IMR-90 (cell line): ENCODE results near the gene RNF32. TPM values are rescaled to one million over a fixed set of nuclear protein-coding genes. Genes with fewer than 3 reads are reported as not detected.

ENCODE experiments used
- ATAC-seq: fragments of 200-7000 bp; cut with Tn5 transposase; 2 replicates; pipeline ENCODE4 v1.9.1; 2020; ENCODE audit warnings: low read depth, mild to moderate bottlenecking, moderate library complexity
- BruUV-seq: library from RNA; stranded (reverse); fragments of 400-500 nt; replicated peaks from 2 replicates; lab custom pipeline; 2021; lab: Mats Ljungman, UMichigan
- CTCF ChIA-PET: fragments of 300-600 bp; formaldehyde crosslinking; extraction: SDS; loops from one replicate; lab custom pipeline; 2021; ENCODE audit warnings: antibody characterized with exemption; lab: Yijun Ruan, JAX
- POLR2A ChIA-PET: fragments of 300-600 bp; sonication (Branson Sonifier 250); formaldehyde crosslinking; loops from one replicate; lab custom pipeline; 2022; ENCODE audit warnings: antibody characterized with exemption; ENCODE audit not compliant: unreplicated experiment; lab: Charles Lee
- DNase-seq: peaks from one replicate; pipeline ENCODE4 v3.0.0; 2013
- H2AFZ ChIP-seq: replicated peaks from 2 replicates; pipeline ENCODE3; 2013; ENCODE audit warnings: low read length, mild to moderate bottlenecking; ENCODE audit not compliant: poor library complexity
- H2AK5ac ChIP-seq: 2 replicates; pipeline ENCODE4 v1.6.1; 2013; ENCODE audit warnings: low read depth, low read length, inconsistent platforms
- H2AK9ac ChIP-seq: replicated peaks from 2 replicates; pipeline ENCODE3; 2013; ENCODE audit warnings: mild to moderate bottlenecking, low read depth, low read length, moderate library complexity; ENCODE audit not compliant: poor library complexity
- H2BK120ac ChIP-seq: 2 replicates; pipeline ENCODE4 v1.6.1; 2013; ENCODE audit warnings: low read depth, low read length, inconsistent platforms
- H2BK15ac ChIP-seq: 3 replicates; pipeline ENCODE4 v1.6.1; 2013; ENCODE audit warnings: low read depth, low read length, inconsistent platforms
- H2BK20ac ChIP-seq: 2 replicates; pipeline ENCODE4 v1.6.1; 2013; ENCODE audit warnings: low read depth, mild to moderate bottlenecking, inconsistent platforms, low read length, moderate library complexity
- H2BK5ac ChIP-seq: 2 replicates; pipeline ENCODE4 v1.6.1; 2013; ENCODE audit warnings: mild to moderate bottlenecking, low read depth, low read length, inconsistent platforms; ENCODE audit not compliant: poor library complexity, severe bottlenecking
- H3K14ac ChIP-seq: replicated peaks from 2 replicates; pipeline ENCODE4 v1.6.1; 2013; ENCODE audit warnings: low read depth, low read length, inconsistent platforms
- H3K18ac ChIP-seq: 2 replicates; pipeline ENCODE4 v1.6.1; 2013; ENCODE audit warnings: low read depth, low read length, control low read depth
- H3K23ac ChIP-seq: 2 replicates; pipeline ENCODE4 v1.6.1; 2013; ENCODE audit warnings: low read depth, low read length, inconsistent platforms
- H3K27ac ChIP-seq: 2 replicates; pipeline ENCODE4 v1.5.1; 2013; ENCODE audit warnings: mild to moderate bottlenecking, control low read depth, low read length; ENCODE audit not compliant: insufficient read depth
- H3K27me3 ChIP-seq: 2 replicates; pipeline ENCODE4 v1.6.1; 2013; ENCODE audit warnings: low read length; ENCODE audit not compliant: control insufficient read depth, insufficient read depth
- H3K36me3 ChIP-seq: 2 replicates; pipeline ENCODE4 v1.6.1; 2013; ENCODE audit warnings: low read length, mixed read lengths; ENCODE audit not compliant: control insufficient read depth, insufficient read depth
- H3K4ac ChIP-seq: 2 replicates; pipeline ENCODE4 v1.6.1; 2013; ENCODE audit warnings: low read depth, low read length, inconsistent platforms
- H3K4me1 ChIP-seq: 2 replicates; pipeline ENCODE4 v1.6.1; 2013; ENCODE audit warnings: low read length, mixed read lengths; ENCODE audit not compliant: control insufficient read depth, insufficient read depth
- H3K4me2 ChIP-seq: 2 replicates; pipeline ENCODE4 v1.6.1; 2013; ENCODE audit warnings: low read depth, mild to moderate bottlenecking, control low read depth, low read length, moderate library complexity
- H3K4me3 ChIP-seq: 2 replicates; pipeline ENCODE4 v1.5.1; 2013; ENCODE audit warnings: low read depth, mild to moderate bottlenecking, control low read depth, low read length, moderate library complexity; ENCODE audit not compliant: insufficient read depth
- H3K56ac ChIP-seq: 2 replicates; pipeline ENCODE4 v1.6.1; 2013; ENCODE audit warnings: low read length, inconsistent platforms; ENCODE audit not compliant: insufficient read depth; ENCODE audit errors: extremely low read depth
- H3K79me1 ChIP-seq, 2 experiments: 2 replicates each; pipeline ENCODE4 v1.6.1; 2013; ENCODE audit warnings: low read length in 2 of 2, inconsistent platforms in 1 of 2, low read depth in 1 of 2
- H3K9ac ChIP-seq: 2 replicates; pipeline ENCODE4 v1.6.1; 2013; ENCODE audit warnings: low read depth, low read length, control low read depth
- H3K9me1 ChIP-seq: 2 replicates; pipeline ENCODE4 v1.6.1; 2013; ENCODE audit warnings: low read length, inconsistent platforms; ENCODE audit not compliant: insufficient read depth
- H3K9me3 ChIP-seq: 2 replicates; pipeline ENCODE4 v1.6.1; 2013; ENCODE audit warnings: low read length; ENCODE audit not compliant: control insufficient read depth, insufficient read depth
- H4K20me1 ChIP-seq: 2 replicates; pipeline ENCODE4 v1.6.1; 2013; ENCODE audit warnings: low read length, inconsistent platforms; ENCODE audit not compliant: insufficient read depth
- H4K5ac ChIP-seq: 2 replicates; pipeline ENCODE4 v1.6.1; 2013; ENCODE audit warnings: mild to moderate bottlenecking, low read depth, low read length, control low read depth
- H4K8ac ChIP-seq, 2 experiments: 2 replicates each; pipeline ENCODE4 v1.6.1; 2013; ENCODE audit warnings: low read depth in 2 of 2, low read length in 2 of 2, control low read depth in 1 of 2, inconsistent platforms in 1 of 2
- H4K91ac ChIP-seq: 2 replicates; pipeline ENCODE4 v1.6.1; 2013; ENCODE audit warnings: low read depth, low read length, inconsistent platforms; ENCODE audit not compliant: insufficient read depth
- BHLHE40 ChIP-seq: fragments of 150-350 bp; IDR thresholded peaks from 2 replicates; pipeline ENCODE4 v1.6.1; 2016; ENCODE audit warnings: mild to moderate bottlenecking, low read depth, low read length
- CEBPB ChIP-seq: IDR thresholded peaks from 2 replicates; pipeline ENCODE4 v1.6.1; 2012; ENCODE audit warnings: low read depth, low read length, improper control_type of control experiment
- CHD1 ChIP-seq: IDR thresholded peaks from 2 replicates; pipeline ENCODE4 v1.6.1; 2012; ENCODE audit warnings: low read depth, low read length, improper control_type of control experiment
- ELK1 ChIP-seq: fragments of 150-350 bp; IDR thresholded peaks from 2 replicates; pipeline ENCODE4 v1.6.1; 2016; ENCODE audit warnings: low read depth, mild to moderate bottlenecking, low read length, moderate library complexity, borderline replicate concordance
- FOS ChIP-seq: fragments of 150-350 bp; IDR thresholded peaks from 2 replicates; pipeline ENCODE4 v1.6.1; 2016; ENCODE audit warnings: low read depth, low read length
- MAFK ChIP-seq: IDR thresholded peaks from 2 replicates; pipeline ENCODE4 v1.6.1; 2012; ENCODE audit warnings: low read depth, low read length, improper control_type of control experiment
- MAZ ChIP-seq: IDR thresholded peaks from 2 replicates; pipeline ENCODE4 v1.6.1; 2012; ENCODE audit warnings: low read depth, mild to moderate bottlenecking, low read length, improper control_type of control experiment, moderate library complexity, borderline replicate concordance
- MXI1 ChIP-seq: IDR thresholded peaks from 2 replicates; pipeline ENCODE4 v1.6.1; 2012; ENCODE audit warnings: low read depth, mild to moderate bottlenecking, low read length, moderate library complexity, borderline replicate concordance
- NFE2L2 ChIP-seq: fragments of 150-350 bp; IDR thresholded peaks from 2 replicates; pipeline ENCODE4 v1.6.1; 2016; ENCODE audit warnings: low read depth, mild to moderate bottlenecking, low read length
- POLR2A ChIP-seq: IDR thresholded peaks from 2 replicates; pipeline ENCODE4 v1.6.1; 2012; ENCODE audit warnings: mild to moderate bottlenecking, low read depth, low read length
- RAD21 ChIP-seq: IDR thresholded peaks from 2 replicates; pipeline ENCODE4 v1.6.1; 2012; ENCODE audit warnings: low read length, improper control_type of control experiment
- RCOR1 ChIP-seq: IDR thresholded peaks from 2 replicates; pipeline ENCODE4 v1.6.1; 2012; ENCODE audit warnings: mild to moderate bottlenecking, low read length, improper control_type of control experiment; ENCODE audit not compliant: insufficient replicate concordance
- RFX5 ChIP-seq: IDR thresholded peaks from 2 replicates; pipeline ENCODE4 v1.8.0; 2012; ENCODE audit warnings: low read depth, mild to moderate bottlenecking, low read length, moderate library complexity
- SMC3 ChIP-seq: fragments of 150-350 bp; IDR thresholded peaks from 2 replicates; pipeline ENCODE4 v1.6.1; 2016; ENCODE audit warnings: low read depth, mild to moderate bottlenecking, antibody characterized with exemption, low read length, moderate library complexity
- WGBS, 2 experiments: methylation state at CpG; one replicate each; pipeline versions ENCODE4 v1.1.5 to v1.1.7; 2013; ENCODE audit warnings: missing lambda C conversion rate in 2 of 2; ENCODE audit not compliant: insufficient read length in 1 of 2; ENCODE audit errors: extremely low coverage in 2 of 2; 5-methylcytosine and 5-hydroxymethylcytosine counted together
- dilution Hi-C: fragments of 300-500 bp; cut with HindIII; formaldehyde crosslinking; loops from one replicate; pipeline ENCODE4 v1.14.3; 2018; ENCODE audit warnings: low sequenced_read_pairs; ENCODE audit not compliant: unreplicated experiment
- in situ Hi-C: fragments of 300-500 bp; cut with MboI; formaldehyde crosslinking; loops from 3 replicates; pipeline ENCODE4 v1.14.3; 2019; ENCODE audit warnings: low sequenced_read_pairs, inconsistent platforms, mixed read lengths
- intact Hi-C: fragments of 100-400 bp; cut with micrococcal nuclease; formaldehyde crosslinking; loops from 2 replicates; pipeline ENCODE4 v1.10.0; 2022
- polyA plus RNA-seq, 3 experiments: library from polyadenylated mRNA; depleted of rRNA; stranded (reverse); fragments of >200 nt; gene quantifications; 2 replicates each; pipeline ENCODE4 v1.2.3, GENCODE V29; 2012; ENCODE audit warnings: low replicate concordance in 1 of 3
- total RNA-seq: library from RNA; depleted of rRNA; stranded (reverse); fragments of >200 nt; gene quantifications from 2 replicates; pipeline ENCODE4 v1.2.3, GENCODE V29; 2012
- TF ChIP-seq, protein P1 (sequence below): conservative IDR thresholded peaks from 2 replicates; pipeline ENCODE4 v1.5.1; 2012; ENCODE audit warnings: mild to moderate bottlenecking, low read depth, low read length, improper control_type of control experiment
- TF ChIP-seq, protein P2 (sequence below): fragments of 150-350 bp; IDR thresholded peaks from 2 replicates; pipeline ENCODE4 v1.6.1; 2017; ENCODE audit warnings: mild to moderate bottlenecking, antibody characterized with exemption, low read length, low read depth

Gene RNF32
- total and polyA plus RNA-seq, 2 of the 4 experiments (the other 2 are of a cell fraction): 0.36 to 0.63 TPM

DNA sequence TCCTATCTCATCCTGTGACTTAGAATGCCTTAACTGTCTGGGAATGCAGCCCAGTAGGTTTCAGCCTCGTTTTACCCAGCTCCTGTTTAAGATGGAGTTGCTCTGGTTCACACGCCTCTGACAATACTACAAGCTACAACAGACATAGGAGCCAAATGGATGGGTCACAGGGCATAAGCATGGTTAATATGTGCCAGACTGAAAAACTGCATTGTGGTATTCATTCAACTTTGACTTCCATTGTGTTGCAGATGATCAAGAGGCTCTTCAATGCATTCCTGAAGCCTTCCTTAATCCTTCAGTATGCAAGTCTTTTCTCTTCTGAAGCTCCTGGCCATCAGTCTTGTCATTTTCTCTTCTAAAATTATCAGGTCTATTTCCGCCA is 20.3 kb upstream of the RNF32 start:
- H3K4me1 ChIP-seq: no peaks in the 10 kb centered on the region

More for the DNA sequence above, 20.3 kb upstream of the RNF32 start:
- WGBS, 2 experiments: 100% methylated on average over 1 of the region's 3 CpGs; no CpG with 5 or more reads in 1 of the 2 experiments
- H3K27me3 ChIP-seq: peaks cover 16% of the 10 kb centered on the region
- no peak overlapping the region for H3K4me3 ChIP-seq
- ATAC-seq: no peak
- no peaks in the 10 kb centered on the region for H3K9me1 ChIP-seq
- no peak overlapping the region for H3K27ac ChIP-seq
- H3K4ac ChIP-seq: no peak overlapping the region
- H2AK9ac ChIP-seq: no peak overlapping the region
- no peaks in the 10 kb centered on the region for H3K9me3 ChIP-seq
- H4K91ac ChIP-seq: no peak overlapping the region
- TF ChIP-seq CEBPB (no peak), RCOR1 (no peak), MAZ (no peak), SMC3 (no peak), MXI1 (no peak), CHD1 (no peak), BHLHE40 (no peak), ELK1 (no peak), NFE2L2 (no peak), POLR2A (no peak), MAFK (no peak), RFX5 (no peak), FOS (no peak), RAD21 (no peak)
- TF ChIP-seq, protein P1, sequence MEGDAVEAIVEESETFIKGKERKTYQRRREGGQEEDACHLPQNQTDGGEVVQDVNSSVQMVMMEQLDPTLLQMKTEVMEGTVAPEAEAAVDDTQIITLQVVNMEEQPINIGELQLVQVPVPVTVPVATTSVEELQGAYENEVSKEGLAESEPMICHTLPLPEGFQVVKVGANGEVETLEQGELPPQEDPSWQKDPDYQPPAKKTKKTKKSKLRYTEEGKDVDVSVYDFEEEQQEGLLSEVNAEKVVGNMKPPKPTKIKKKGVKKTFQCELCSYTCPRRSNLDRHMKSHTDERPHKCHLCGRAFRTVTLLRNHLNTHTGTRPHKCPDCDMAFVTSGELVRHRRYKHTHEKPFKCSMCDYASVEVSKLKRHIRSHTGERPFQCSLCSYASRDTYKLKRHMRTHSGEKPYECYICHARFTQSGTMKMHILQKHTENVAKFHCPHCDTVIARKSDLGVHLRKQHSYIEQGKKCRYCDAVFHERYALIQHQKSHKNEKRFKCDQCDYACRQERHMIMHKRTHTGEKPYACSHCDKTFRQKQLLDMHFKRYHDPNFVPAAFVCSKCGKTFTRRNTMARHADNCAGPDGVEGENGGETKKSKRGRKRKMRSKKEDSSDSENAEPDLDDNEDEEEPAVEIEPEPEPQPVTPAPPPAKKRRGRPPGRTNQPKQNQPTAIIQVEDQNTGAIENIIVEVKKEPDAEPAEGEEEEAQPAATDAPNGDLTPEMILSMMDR: no peak
- TF ChIP-seq, protein P2, sequence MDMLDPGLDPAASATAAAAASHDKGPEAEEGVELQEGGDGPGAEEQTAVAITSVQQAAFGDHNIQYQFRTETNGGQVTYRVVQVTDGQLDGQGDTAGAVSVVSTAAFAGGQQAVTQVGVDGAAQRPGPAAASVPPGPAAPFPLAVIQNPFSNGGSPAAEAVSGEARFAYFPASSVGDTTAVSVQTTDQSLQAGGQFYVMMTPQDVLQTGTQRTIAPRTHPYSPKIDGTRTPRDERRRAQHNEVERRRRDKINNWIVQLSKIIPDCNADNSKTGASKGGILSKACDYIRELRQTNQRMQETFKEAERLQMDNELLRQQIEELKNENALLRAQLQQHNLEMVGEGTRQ: no peak
- no peak overlapping the region for H3K23ac ChIP-seq
- H3K18ac ChIP-seq: no peak overlapping the region
- no peaks in the 10 kb centered on the region for H3K36me3 ChIP-seq
- H2BK20ac ChIP-seq: no peak overlapping the region
- no peak overlapping the region for H3K4me2 ChIP-seq
- ChIA-PET POLR2A (no interaction called here), CTCF (no interaction called here)
- no peak overlapping the region for H3K14ac ChIP-seq
- in situ Hi-C loops: no loop called here
- H3K9ac ChIP-seq: no peak overlapping the region
- no peak overlapping the region for H2BK120ac ChIP-seq
- no peak overlapping the region for H2BK15ac ChIP-seq
- BruUV-seq: no TSS peak
- intact Hi-C loops: no loop called here
- H2BK5ac ChIP-seq: no peak overlapping the region
- no peaks in the 10 kb centered on the region for H3K79me1 ChIP-seq
- dilution Hi-C loops: no loop called here
- no peak overlapping the region for H3K56ac ChIP-seq
- H4K20me1 ChIP-seq: no peaks in the 10 kb centered on the region
- H4K5ac ChIP-seq: no peak overlapping the region
- no peak for DNase-seq
- no peak overlapping the region for H4K8ac ChIP-seq
- H2AK5ac ChIP-seq: no peak overlapping the region
- H2AFZ ChIP-seq: no peak overlapping the region
